Activated B cell treated with CpG ODN at 0.5 μM for 24 hours (primary cell): ENCODE results near the gene ASF1B. TPM values are rescaled to one million over a fixed set of nuclear protein-coding genes. Genes with fewer than 3 reads are reported as not detected.
"Not testable (repeated sequence)": the region's sequence is repeated elsewhere in the genome, so short reads cannot be mapped to it uniquely, and the experiment has no call there.

Experiments used
- ATAC-seq: fragments of 200-7000 bp; cut with Tn5 transposase; one replicate; pipeline ENCODE4 v1.10.0; 2021; ENCODE audit warnings: low read depth, mild to moderate bottlenecking, moderate library complexity
- CTCF ChIA-PET: fragments of 350-600 bp; sonication (Branson Sonifier 250); formaldehyde crosslinking; loops from one replicate; lab custom pipeline; 2021; ENCODE audit warnings: antibody characterized with exemption; lab: Charles Lee
- POLR2A ChIA-PET: fragments of 350-600 bp; sonication (Branson Sonifier 250); formaldehyde crosslinking; loops from one replicate; lab custom pipeline; 2021; ENCODE audit warnings: antibody characterized with exemption; lab: Charles Lee
- DNase-seq: peaks from one replicate; pipeline ENCODE4 v3.0.0; 2022
- H3K27ac Mint-ChIP-seq: one replicate; pipeline ENCODE4 v1.8.0; 2020; ENCODE audit warnings: mixed read lengths
- H3K27me3 Mint-ChIP-seq: one replicate; pipeline ENCODE4 v1.8.0; 2021; ENCODE audit warnings: mixed read lengths
- H3K36me3 Mint-ChIP-seq: one replicate; pipeline ENCODE4 v1.8.0; 2021; ENCODE audit warnings: low read depth, mixed read lengths
- H3K4me1 Mint-ChIP-seq: one replicate; pipeline ENCODE4 v1.8.0; 2021; ENCODE audit warnings: mixed read lengths
- H3K4me3 Mint-ChIP-seq: one replicate; pipeline ENCODE4 v1.8.0; 2020; ENCODE audit warnings: mild to moderate bottlenecking, mixed read lengths
- H3K9me3 Mint-ChIP-seq: one replicate; pipeline ENCODE4 v1.8.0; 2020; ENCODE audit warnings: mixed read lengths
- CTCF ChIP-seq: fragments of 200-600 bp; IDR thresholded peaks from one replicate; pipeline ENCODE4 v1.8.0; 2022; ENCODE audit warnings: antibody characterized with exemption, mild to moderate bottlenecking
- intact Hi-C: fragments of 100-400 bp; cut with micrococcal nuclease; formaldehyde crosslinking; loops from one replicate; pipeline ENCODE4 v1.15.1; 2024
- total RNA-seq: library from RNA; stranded (reverse); gene quantifications from 2 replicates; pipeline ENCODE4 v1.2.3, GENCODE V29; 2022

ASF1B gene
- total RNA-seq, 1 donor from 2014 or later, result 3.7 TPM

GRCh38 chr19:14181906-14182305 is 45.5 kb upstream of the ASF1B start:
- Mint-ChIP-seq H3K27me3 (no peaks in the 10 kb centered on the region), H3K4me1 (no peaks in the 10 kb centered on the region), H3K27ac (no peak overlapping the region), H3K9me3 (no peaks in the 10 kb centered on the region), H3K4me3 (no peak overlapping the region), H3K36me3 (no peaks in the 10 kb centered on the region)
- ATAC-seq (no peak), DNase-seq (no peak)
- ChIA-PET CTCF (no interaction called here), POLR2A (no interaction called here)
- intact Hi-C loops, result no loop called here
- TF ChIP-seq CTCF, result no peak

GRCh38 chr19:14181199-14181598 is 44.8 kb upstream of the ASF1B start:
- DNase-seq, H3K27me3 Mint-ChIP-seq, POLR2A ChIA-PET, H3K36me3 Mint-ChIP-seq, CTCF ChIA-PET, H3K9me3 Mint-ChIP-seq, intact Hi-C loops, ATAC-seq, H3K27ac Mint-ChIP-seq, H3K4me1 Mint-ChIP-seq, H3K4me3 Mint-ChIP-seq: not testable (repeated sequence)

GRCh38 chr19:14177496-14178074 is 41.2 kb upstream of the ASF1B start:
- Mint-ChIP-seq H3K27me3 (no peaks in the 10 kb centered on the region), H3K4me3 (no peak overlapping the region), H3K4me1 (peaks cover 4% of the 10 kb centered on the region), H3K36me3 (no peaks in the 10 kb centered on the region), H3K9me3 (no peaks in the 10 kb centered on the region), H3K27ac (no peak overlapping the region)
- TF ChIP-seq CTCF, result no peak
- DNase-seq, result no peak
- ATAC-seq, result no peak
- intact Hi-C loops, result no loop called here
- ChIA-PET POLR2A (no interaction called here), CTCF (no interaction called here)

- Mint-ChIP-seq H3K27ac (no peak overlapping the region), H3K4me3 (no peak overlapping the region), H3K9me3 (peaks cover 2% of the 10 kb centered on the region), H3K4me1 (peaks cover 4% of the 10 kb centered on the region), H3K36me3 (no peaks in the 10 kb centered on the region), H3K27me3 (peaks cover 2% of the 10 kb centered on the region)
- ATAC-seq (no peak), DNase-seq (no peak)
- intact Hi-C loops, result no loop called here
- no peak for TF ChIP-seq CTCF
- ChIA-PET POLR2A (no interaction called here), CTCF (no interaction called here)
Observed at GRCh38 chr19:14175351-14175792, 39.0 kb upstream of the ASF1B start.

- no peak for TF ChIP-seq CTCF
- ATAC-seq (no peak), DNase-seq (no peak)
- POLR2A ChIA-PET, result no interaction called here
- Mint-ChIP-seq H3K27ac (no peak overlapping the region), H3K36me3 (no peaks in the 10 kb centered on the region), H3K27me3 (peaks cover 2% of the 10 kb centered on the region), H3K4me3 (no peak overlapping the region), H3K4me1 (peaks cover 4% of the 10 kb centered on the region), H3K9me3 (peaks cover 2% of the 10 kb centered on the region)
- intact Hi-C loops, result no loop called here
- CTCF ChIA-PET, result no interaction called here
Observed at GRCh38 chr19:14174883-14175282, 38.5 kb upstream of the ASF1B start.

- ATAC-seq, result no peak
- intact Hi-C loops, result no loop called here
- CTCF ChIA-PET, result no interaction called here
Observed at GRCh38 chr19:14168993-14169392, 32.6 kb upstream of the ASF1B start.

More at GRCh38 chr19:14168993-14169392, 32.6 kb upstream of the ASF1B start:
- DNase-seq, result no peak
- peaks cover 22% of the 10 kb centered on the region for H3K4me1 Mint-ChIP-seq
- peaks cover 2% of the 10 kb centered on the region for H3K9me3 Mint-ChIP-seq
- H3K4me3 Mint-ChIP-seq, result no peak overlapping the region
- no peaks in the 10 kb centered on the region for H3K36me3 Mint-ChIP-seq
- no peak overlapping the region for H3K27ac Mint-ChIP-seq
- H3K27me3 Mint-ChIP-seq, result peaks cover 7% of the 10 kb centered on the region
- POLR2A ChIA-PET, result interaction anchor here (0.6 kb wide), 1 partner anchor 133 kb away, joined by 4 read pairs; no protein-coding TSS in a partner anchor
- TF ChIP-seq CTCF, result no peak
